KMS-11 (cell line): Measurements from ENCODE around the gene COL4A6.

Experiments used
- H2AFZ ChIP-seq: fragments of 200-600 bp; sonication (generic); 2 replicates; pipeline ENCODE4 v1.6.1; 2016; ENCODE audit warnings: antibody characterized with exemption, mixed run types, low read depth
- H3K27ac ChIP-seq: fragments of 200-600 bp; sonication (generic); 2 replicates; pipeline ENCODE4 v1.6.1; 2016; ENCODE audit warnings: mild to moderate bottlenecking, mixed run types
- H3K27me3 ChIP-seq: fragments of 200-600 bp; sonication (generic); 2 replicates; pipeline ENCODE4 v1.6.1; 2017; ENCODE audit warnings: mild to moderate bottlenecking, low read depth, mixed run types, moderate library complexity; ENCODE audit not compliant: insufficient read depth
- H3K36me3 ChIP-seq: fragments of 200-600 bp; sonication (generic); 2 replicates; pipeline ENCODE4 v1.6.1; 2017; ENCODE audit warnings: mild to moderate bottlenecking, mixed run types; ENCODE audit not compliant: insufficient read depth
- H3K4me1 ChIP-seq: fragments of 200-600 bp; sonication (generic); 2 replicates; pipeline ENCODE4 v1.6.1; 2016; ENCODE audit warnings: mild to moderate bottlenecking, low read depth, mixed run types; ENCODE audit not compliant: poor library complexity, severe bottlenecking
- H3K4me2 ChIP-seq: fragments of 200-600 bp; sonication (generic); 2 replicates; pipeline ENCODE4 v1.7.0; 2016; ENCODE audit warnings: mild to moderate bottlenecking, mixed run types
- H3K4me3 ChIP-seq: fragments of 200-600 bp; sonication (generic); IDR thresholded peaks from 2 replicates; pipeline ENCODE4 v1.6.1; 2017; ENCODE audit warnings: low read depth, low read length, mixed read lengths; ENCODE audit not compliant: insufficient read depth
- H3K79me2 ChIP-seq: fragments of 200-600 bp; sonication (generic); 2 replicates; pipeline ENCODE4 v1.6.1; 2016; ENCODE audit warnings: low read depth, mixed run types; ENCODE audit not compliant: insufficient read depth
- H3K9ac ChIP-seq: fragments of 200-600 bp; sonication (generic); 2 replicates; pipeline ENCODE4 v1.6.1; 2016; ENCODE audit warnings: mild to moderate bottlenecking, mixed run types
- H4K20me1 ChIP-seq: fragments of 200-600 bp; sonication (generic); 2 replicates; pipeline ENCODE4 v1.6.1; 2016; ENCODE audit warnings: mild to moderate bottlenecking, mixed run types; ENCODE audit not compliant: insufficient read depth
- CTCF ChIP-seq: fragments of 200-600 bp; sonication (generic); conservative IDR thresholded peaks from 2 replicates; pipeline ENCODE4 v1.6.1; 2017; ENCODE audit warnings: low read depth, mild to moderate bottlenecking, antibody characterized with exemption, low read length, moderate library complexity, mixed read lengths

Gene COL4A6

GRCh38 chrX:108131471-108131870 lies 306.8 kb downstream of the COL4A6 start:
- no peak for TF ChIP-seq CTCF
- H3K27ac ChIP-seq, result no peak overlapping the region

GRCh38 chrX:108130889-108131288 lies 307.3 kb downstream of the COL4A6 start:
- H4K20me1 ChIP-seq, result no peaks in the 10 kb centered on the region
- no peaks in the 10 kb centered on the region for H3K4me1 ChIP-seq
- no peaks in the 10 kb centered on the region for H3K27me3 ChIP-seq
- no peaks in the 10 kb centered on the region for H3K79me2 ChIP-seq
- no peak overlapping the region for H3K4me2 ChIP-seq
- no peak overlapping the region for H3K4me3 ChIP-seq
- TF ChIP-seq CTCF, result no peak
- no peaks in the 10 kb centered on the region for H3K36me3 ChIP-seq
- no peak overlapping the region for H2AFZ ChIP-seq
- H3K9ac ChIP-seq, result no peak overlapping the region
- no peak overlapping the region for H3K27ac ChIP-seq

More at GRCh38 chrX:108131471-108131870, 306.8 kb downstream of the COL4A6 start:
- H4K20me1 ChIP-seq, result no peaks in the 10 kb centered on the region
- no peaks in the 10 kb centered on the region for H3K27me3 ChIP-seq
- H3K9ac ChIP-seq, result no peak overlapping the region
- H2AFZ ChIP-seq, result no peak overlapping the region
- H3K79me2 ChIP-seq, result no peaks in the 10 kb centered on the region
- no peak overlapping the region for H3K4me2 ChIP-seq
- H3K36me3 ChIP-seq, result no peaks in the 10 kb centered on the region
- no peaks in the 10 kb centered on the region for H3K4me1 ChIP-seq
- H3K4me3 ChIP-seq, result no peak overlapping the region

GRCh38 chrX:108127152-108127551 lies 311.1 kb downstream of the COL4A6 start:
- no peaks in the 10 kb centered on the region for H3K27me3 ChIP-seq
- H3K27ac ChIP-seq, result no peak overlapping the region
- no peak overlapping the region for H3K9ac ChIP-seq
- no peaks in the 10 kb centered on the region for H3K4me1 ChIP-seq
- no peaks in the 10 kb centered on the region for H3K36me3 ChIP-seq
- H3K4me2 ChIP-seq, result no peak overlapping the region
- H3K4me3 ChIP-seq, result no peak overlapping the region
- no peak for TF ChIP-seq CTCF
- no peaks in the 10 kb centered on the region for H4K20me1 ChIP-seq
- no peaks in the 10 kb centered on the region for H3K79me2 ChIP-seq
- H2AFZ ChIP-seq, result no peak overlapping the region

GRCh38 chrX:108126661-108127060 lies 311.6 kb downstream of the COL4A6 start:
- Histone ChIP-seq H3K4me1 (no peaks in the 10 kb centered on the region), H3K27me3 (no peaks in the 10 kb centered on the region), H3K36me3 (no peaks in the 10 kb centered on the region), H4K20me1 (no peaks in the 10 kb centered on the region), H3K4me3 (no peak overlapping the region), H3K4me2 (no peak overlapping the region), H3K9ac (no peak overlapping the region), H2AFZ (no peak overlapping the region), H3K79me2 (no peaks in the 10 kb centered on the region), H3K27ac (no peak overlapping the region)
- no peak for TF ChIP-seq CTCF
